Endodermal cell (in vitro differentiated cells): Measurements from ENCODE around the gene ANOS1. TPM values are rescaled to one million over a fixed set of nuclear protein-coding genes. Genes with fewer than 3 reads are reported as not detected.

Experiments used
- DNase-seq: peaks from one replicate; pipeline ENCODE4 v3.0.0-alpha.2; 2017
- H3K27ac ChIP-seq: 2 replicates; pipeline ENCODE4 v1.5.1; 2013; ENCODE audit warnings: mild to moderate bottlenecking, low read depth, low read length, moderate library complexity
- H3K27me3 ChIP-seq: 2 replicates; pipeline ENCODE4 v1.6.1; 2013; ENCODE audit warnings: mild to moderate bottlenecking, low read length, moderate library complexity; ENCODE audit not compliant: insufficient read depth, control insufficient read depth, poor library complexity, severe bottlenecking
- H3K36me3 ChIP-seq: 2 replicates; pipeline ENCODE4 v1.7.0; 2013; ENCODE audit warnings: mild to moderate bottlenecking, low read length, moderate library complexity; ENCODE audit not compliant: control insufficient read depth, insufficient read depth
- H3K4me1 ChIP-seq: one replicate; pipeline ENCODE4 v1.7.0; 2013; ENCODE audit warnings: low read length; ENCODE audit not compliant: control insufficient read depth, insufficient read depth
- H3K4me3 ChIP-seq: 2 replicates; pipeline ENCODE4 v1.5.1; 2013; ENCODE audit warnings: mild to moderate bottlenecking, low read length, moderate library complexity
- H3K9ac ChIP-seq: 2 replicates; pipeline ENCODE4 v1.6.1; 2013; ENCODE audit warnings: mild to moderate bottlenecking, low read length, moderate library complexity; ENCODE audit not compliant: poor library complexity, severe bottlenecking; ENCODE audit errors: extremely low read depth
- H3K9me3 ChIP-seq: 2 replicates; pipeline ENCODE4 v1.6.1; 2013; ENCODE audit warnings: mild to moderate bottlenecking, low read length, moderate library complexity; ENCODE audit not compliant: control insufficient read depth
- H3K27ac Mint-ChIP-seq: 2 replicates; pipeline ENCODE4 v1.8.0; 2020; ENCODE audit warnings: mixed read lengths
- H3K27me3 Mint-ChIP-seq: 2 replicates; pipeline ENCODE4 v1.8.0; 2021; ENCODE audit warnings: mild to moderate bottlenecking, mixed read lengths; ENCODE audit not compliant: insufficient read depth
- H3K36me3 Mint-ChIP-seq: 2 replicates; pipeline ENCODE4 v1.8.0; 2020; ENCODE audit warnings: low read depth, mixed read lengths
- H3K4me1 Mint-ChIP-seq: 2 replicates; pipeline ENCODE4 v1.8.0; 2020; ENCODE audit warnings: mixed read lengths
- H3K4me3 Mint-ChIP-seq: 2 replicates; pipeline ENCODE4 v1.8.0; 2020; ENCODE audit warnings: mild to moderate bottlenecking, moderate library complexity, mixed read lengths
- H3K9me3 Mint-ChIP-seq: 2 replicates; pipeline ENCODE4 v1.8.0; 2020; ENCODE audit warnings: mild to moderate bottlenecking, mixed read lengths
- WGBS, 2 experiments: methylation state at CpG; one replicate each; pipeline versions ENCODE4 v1.1.5 to v1.1.7; 2013; ENCODE audit warnings: missing lambda C conversion rate in 2 of 2, mixed read lengths in 1 of 2; ENCODE audit not compliant: insufficient coverage in 1 of 2, insufficient read length in 1 of 2; 5-methylcytosine and 5-hydroxymethylcytosine counted together
- total RNA-seq, 2 donors: library from RNA; stranded (reverse); fragmentation: NEBNext Ultra II Directional in 1 of 2; extraction: Animal tissue kit (Norgen Biotek cat#: 25700) in 1 of 2; gene quantifications; 2 replicates in 1 of 2; 3 replicates in 1 of 2; pipeline ENCODE4 v1.2.1, GENCODE V29; 2021
- TF ChIP-seq, protein P1 (sequence below): fragments of 200-600 bp; sonication (generic); conservative IDR thresholded peaks from 2 replicates; pipeline ENCODE4 v1.5.0; 2021; ENCODE audit warnings: antibody characterized with exemption, mild to moderate bottlenecking

The ANOS1 gene
- total RNA-seq, 2 donors from 2014 or later: 7.1 to 57.4 TPM

DNA sequence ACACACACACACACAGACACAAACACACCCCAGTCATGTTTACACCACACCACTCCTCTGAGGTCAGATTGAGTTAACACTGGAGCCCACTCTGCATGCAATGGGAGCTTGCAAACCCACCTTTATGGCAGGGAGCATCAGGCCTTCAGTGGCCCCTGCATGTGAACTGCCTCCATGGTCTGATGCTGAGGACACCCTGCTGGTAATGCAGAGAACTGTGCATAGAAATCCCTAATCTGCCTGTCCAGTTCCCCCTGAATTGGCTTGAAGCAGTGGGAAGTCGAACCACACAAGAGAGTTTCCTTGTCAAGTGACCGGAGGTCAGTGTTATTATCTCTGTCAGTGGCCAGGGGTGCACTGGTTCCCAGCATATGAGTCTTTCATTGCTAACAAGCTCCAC lies 59.8 kb downstream of the ANOS1 start:
- no peaks in the 10 kb centered on the region for H3K9me3 Mint-ChIP-seq
- TF ChIP-seq, protein P1, sequence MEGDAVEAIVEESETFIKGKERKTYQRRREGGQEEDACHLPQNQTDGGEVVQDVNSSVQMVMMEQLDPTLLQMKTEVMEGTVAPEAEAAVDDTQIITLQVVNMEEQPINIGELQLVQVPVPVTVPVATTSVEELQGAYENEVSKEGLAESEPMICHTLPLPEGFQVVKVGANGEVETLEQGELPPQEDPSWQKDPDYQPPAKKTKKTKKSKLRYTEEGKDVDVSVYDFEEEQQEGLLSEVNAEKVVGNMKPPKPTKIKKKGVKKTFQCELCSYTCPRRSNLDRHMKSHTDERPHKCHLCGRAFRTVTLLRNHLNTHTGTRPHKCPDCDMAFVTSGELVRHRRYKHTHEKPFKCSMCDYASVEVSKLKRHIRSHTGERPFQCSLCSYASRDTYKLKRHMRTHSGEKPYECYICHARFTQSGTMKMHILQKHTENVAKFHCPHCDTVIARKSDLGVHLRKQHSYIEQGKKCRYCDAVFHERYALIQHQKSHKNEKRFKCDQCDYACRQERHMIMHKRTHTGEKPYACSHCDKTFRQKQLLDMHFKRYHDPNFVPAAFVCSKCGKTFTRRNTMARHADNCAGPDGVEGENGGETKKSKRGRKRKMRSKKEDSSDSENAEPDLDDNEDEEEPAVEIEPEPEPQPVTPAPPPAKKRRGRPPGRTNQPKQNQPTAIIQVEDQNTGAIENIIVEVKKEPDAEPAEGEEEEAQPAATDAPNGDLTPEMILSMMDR: peak; percentile 62
- no peak overlapping the region for H3K27ac ChIP-seq
- peaks cover 5% of the 10 kb centered on the region for H3K4me1 ChIP-seq
- no peaks in the 10 kb centered on the region for H3K9me3 ChIP-seq
- 88% methylated on average over 2 of the region's 2 CpGs; no CpG with 5 or more reads in 1 of the 2 experiments for WGBS, 2 experiments
- H3K4me3 Mint-ChIP-seq: no peak overlapping the region
- peaks cover 45% of the 10 kb centered on the region for H3K4me1 Mint-ChIP-seq
- peaks cover 4% of the 10 kb centered on the region for H3K36me3 Mint-ChIP-seq
- no peak overlapping the region for H3K4me3 ChIP-seq
- no peaks in the 10 kb centered on the region for H3K27me3 Mint-ChIP-seq
- no peak overlapping the region for H3K9ac ChIP-seq
- no peak for DNase-seq
- H3K27ac Mint-ChIP-seq: no peak overlapping the region
- no peaks in the 10 kb centered on the region for H3K27me3 ChIP-seq
- H3K36me3 ChIP-seq: no peaks in the 10 kb centered on the region

DNA sequence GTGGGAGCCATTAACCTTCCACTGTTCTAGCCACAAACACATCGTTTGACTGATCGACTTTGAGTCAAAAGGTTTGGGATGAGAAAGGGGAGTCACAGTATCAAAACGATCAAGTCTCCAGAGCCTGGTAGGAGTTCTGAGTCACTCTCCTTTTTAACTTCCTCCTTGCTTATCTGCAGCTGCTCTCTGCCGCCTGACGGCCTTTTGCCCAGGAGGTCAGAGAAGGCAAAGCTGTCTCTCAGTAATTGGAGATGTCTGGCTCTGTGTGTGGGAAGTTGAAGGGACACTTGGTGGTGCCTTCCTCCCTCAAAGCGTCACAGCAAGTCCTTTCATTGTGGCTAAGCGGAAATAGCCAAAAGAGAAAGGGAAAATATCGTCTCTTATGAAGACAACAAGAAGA lies 63.1 kb downstream of the ANOS1 start:
- H3K27ac Mint-ChIP-seq: peak overlapping the region; percentile 49
- peak; percentile 57 for DNase-seq

DNA sequence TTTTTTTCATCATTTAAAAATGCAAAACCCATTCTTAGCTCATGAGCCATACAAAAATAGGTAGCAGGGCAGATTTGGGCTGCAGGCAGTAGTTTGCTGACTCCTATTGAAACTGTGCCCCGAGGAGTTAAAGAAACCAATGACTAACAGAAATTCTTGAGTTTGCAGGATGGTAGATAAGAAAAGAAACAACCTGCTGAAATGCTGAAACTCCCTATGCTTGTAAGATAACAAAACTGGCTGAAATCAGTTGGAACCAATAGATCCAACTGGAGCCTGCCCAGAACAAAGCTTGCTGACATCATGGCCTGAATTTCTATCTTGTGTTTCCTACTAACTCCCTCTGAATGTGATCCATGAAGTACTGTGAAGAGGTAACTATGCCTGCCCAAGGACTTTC lies 68.6 kb downstream of the ANOS1 start:
- TF ChIP-seq, protein P1: no peak
- no peaks in the 10 kb centered on the region for H3K9me3 ChIP-seq
- H3K27ac ChIP-seq: no peak overlapping the region
- peaks cover 17% of the 10 kb centered on the region for H3K36me3 Mint-ChIP-seq
- no peaks in the 10 kb centered on the region for H3K36me3 ChIP-seq
- no peaks in the 10 kb centered on the region for H3K4me1 ChIP-seq
- WGBS, 2 experiments: 45% methylated on average over 1 of the region's 1 CpG; no CpG with 5 or more reads in 1 of the 2 experiments
- peak overlapping the region; percentile 87 for H3K27ac Mint-ChIP-seq
- H3K9ac ChIP-seq: no peak overlapping the region
- no peaks in the 10 kb centered on the region for H3K27me3 Mint-ChIP-seq
- peaks cover 40% of the 10 kb centered on the region for H3K4me1 Mint-ChIP-seq
- DNase-seq: no peak
- H3K27me3 ChIP-seq: no peaks in the 10 kb centered on the region
- H3K4me3 Mint-ChIP-seq: no peak overlapping the region
- H3K9me3 Mint-ChIP-seq: peaks cover 3% of the 10 kb centered on the region
- H3K4me3 ChIP-seq: no peak overlapping the region

More for the DNA sequence above, 63.1 kb downstream of the ANOS1 start:
- Histone ChIP-seq H3K27ac (no peak overlapping the region), H3K4me3 (no peak overlapping the region), H3K36me3 (no peaks in the 10 kb centered on the region), H3K9ac (no peak overlapping the region), H3K9me3 (no peaks in the 10 kb centered on the region), H3K27me3 (no peaks in the 10 kb centered on the region), H3K4me1 (peaks cover 5% of the 10 kb centered on the region)
- TF ChIP-seq, protein P1: no peak
- Mint-ChIP-seq H3K4me1 (peaks cover 40% of the 10 kb centered on the region), H3K36me3 (peaks cover 2% of the 10 kb centered on the region), H3K9me3 (no peaks in the 10 kb centered on the region), H3K4me3 (no peak overlapping the region), H3K27me3 (no peaks in the 10 kb centered on the region)
- 53% methylated on average over 8 of the region's 8 CpGs; no CpG with 5 or more reads in 1 of the 2 experiments for WGBS, 2 experiments
